GM23248 (cell line): ENCODE measurements around the gene PAK1.

Experiments used
- EZH2 ChIP-seq: fragments of 200-600 bp; sonication (generic); IDR thresholded peaks from 2 replicates; pipeline ENCODE4 v1.6.1; 2018; ENCODE audit warnings: antibody characterized with exemption, mild to moderate bottlenecking; ENCODE audit not compliant: insufficient read depth, poor library complexity, severe bottlenecking
- EZH2phosphoT487 ChIP-seq: fragments of 200-600 bp; sonication (generic); IDR thresholded peaks from 2 replicates; pipeline ENCODE4 v1.6.1; 2018; ENCODE audit warnings: antibody characterized with exemption, moderate library complexity, mild to moderate bottlenecking, low read depth; ENCODE audit not compliant: insufficient read depth

DNA sequence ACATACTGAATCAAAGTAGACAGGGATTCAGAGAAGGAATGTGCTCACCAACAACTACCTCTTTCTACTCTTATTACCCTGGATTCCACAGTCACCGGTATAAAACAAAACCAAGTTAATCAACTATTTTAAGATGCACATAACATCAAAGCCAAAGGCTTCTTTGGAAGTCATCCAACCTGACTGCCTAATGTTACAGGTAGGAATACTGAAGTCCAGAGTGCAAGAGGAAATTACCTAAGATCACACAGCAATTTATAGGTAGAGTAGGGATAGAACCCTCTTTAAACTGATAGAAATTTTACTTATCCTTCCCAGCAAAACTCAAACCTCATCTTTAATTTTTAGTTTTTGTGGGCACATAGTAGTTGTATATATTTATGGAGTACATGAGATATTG is 76.3 kb downstream of the PAK1 start:
- TF ChIP-seq EZH2 (no peak), EZH2phosphoT487 (no peak)
